IPS-NIHi11 (cell line): ENCODE data around the gene CDK17.

ENCODE experiments used
- DNase-seq: peaks from one replicate; pipeline ENCODE4 v3.0.0; 2012; ENCODE audit warnings: mixed read lengths, low spot score

CDK17 gene

GRCh38 chr12:96237465-96238077 is 162.7 kb downstream of the CDK17 start:
- no peak for DNase-seq

GRCh38 chr12:96237035-96237434 is 163.2 kb downstream of the CDK17 start:
- no peak for DNase-seq

- DNase-seq: no peak
Observed at GRCh38 chr12:96236221-96236822, 163.9 kb downstream of the CDK17 start.

- no peak for DNase-seq
Observed at GRCh38 chr12:96235484-96235826, 164.8 kb downstream of the CDK17 start.

GRCh38 chr12:96234591-96235483 is 165.4 kb downstream of the CDK17 start:
- no peak for DNase-seq

GRCh38 chr12:96233939-96234461 is 166.2 kb downstream of the CDK17 start:
- DNase-seq: no peak

- DNase-seq: no peak
Observed at GRCh38 chr12:96233168-96233567, 167.1 kb downstream of the CDK17 start.

- DNase-seq: no peak
Observed at GRCh38 chr12:96230646-96231045, 169.6 kb downstream of the CDK17 start.

- no peak for DNase-seq
Observed at GRCh38 chr12:96228566-96229248, 171.5 kb downstream of the CDK17 start.
